GM21723 (cell line): ENCODE results near the gene QSOX2.

Experiments used
- ATAC-seq: cut with Tn5 transposase; IDR thresholded peaks from one replicate; pipeline ENCODE4 v1.9.1; 2021; ENCODE audit warnings: mild to moderate bottlenecking, moderate library complexity; ENCODE audit not compliant: unreplicated experiment

The QSOX2 gene

GRCh38 chr9:136192289-136193126 lies 53.1 kb downstream of the QSOX2 start:
- ATAC-seq, result no peak

- ATAC-seq, result no peak
Measured at GRCh38 chr9:136191960-136192286, 53.7 kb downstream of the QSOX2 start.

- ATAC-seq, result no peak
Measured at GRCh38 chr9:136191099-136191959, 54.3 kb downstream of the QSOX2 start.

DNA sequence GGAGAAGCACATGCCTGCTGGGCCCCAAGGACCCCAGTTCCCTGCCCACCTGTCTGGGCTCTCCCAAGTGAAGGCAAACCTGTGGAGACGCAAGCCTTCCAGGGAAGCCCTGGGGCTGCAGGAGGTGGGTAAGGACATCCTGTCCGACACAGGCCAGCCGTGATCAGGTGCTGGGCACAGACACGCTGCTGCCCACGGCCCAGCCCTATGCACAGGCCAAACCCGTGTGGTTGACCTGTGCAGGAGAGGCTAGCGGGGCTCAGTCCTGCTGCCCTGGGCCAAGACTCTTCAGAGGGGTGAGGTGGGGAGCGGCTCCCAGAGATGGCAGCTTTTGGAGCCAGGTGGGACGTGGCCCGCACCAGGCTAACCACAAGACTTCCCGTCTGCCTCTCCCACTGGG lies 55.0 kb downstream of the QSOX2 start:
- no peak for ATAC-seq

GRCh38 chr9:136190237-136190601 lies 55.4 kb downstream of the QSOX2 start:
- ATAC-seq, result no peak

GRCh38 chr9:136189394-136190236 lies 56.0 kb downstream of the QSOX2 start:
- ATAC-seq, result no peak

- ATAC-seq, result no peak
Measured at GRCh38 chr9:136187683-136188586, 57.7 kb downstream of the QSOX2 start.

GRCh38 chr9:136187197-136187596 lies 58.4 kb downstream of the QSOX2 start:
- ATAC-seq, result no peak

DNA sequence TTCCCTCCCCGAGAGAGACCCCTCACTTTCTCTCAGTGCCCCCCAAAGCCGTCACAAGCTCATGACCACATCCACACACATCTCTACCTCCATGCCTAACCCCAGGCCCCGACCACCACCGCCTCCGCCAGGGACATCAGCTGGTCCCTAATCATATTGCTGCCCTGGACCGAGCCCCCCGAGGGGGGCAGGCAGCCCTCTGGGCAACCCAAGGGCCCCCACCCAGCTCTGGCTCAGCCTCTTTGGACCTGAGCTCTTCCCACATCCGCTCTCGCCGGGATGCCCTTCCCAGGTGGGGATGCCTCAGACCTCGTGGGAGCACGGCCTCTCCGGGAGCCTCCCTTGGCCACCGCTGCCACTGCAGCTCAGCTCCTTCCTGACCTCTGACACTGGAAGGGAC lies 59.2 kb downstream of the QSOX2 start:
- no peak for ATAC-seq

GRCh38 chr9:136185596-136186366 lies 59.8 kb downstream of the QSOX2 start:
- ATAC-seq, result no peak

GRCh38 chr9:136185066-136185465 lies 60.5 kb downstream of the QSOX2 start:
- ATAC-seq, result no peak

- no peak for ATAC-seq
Measured at GRCh38 chr9:136182850-136183422, 62.7 kb downstream of the QSOX2 start.

- no peak for ATAC-seq
Measured at GRCh38 chr9:136182420-136182787, 63.2 kb downstream of the QSOX2 start.

DNA sequence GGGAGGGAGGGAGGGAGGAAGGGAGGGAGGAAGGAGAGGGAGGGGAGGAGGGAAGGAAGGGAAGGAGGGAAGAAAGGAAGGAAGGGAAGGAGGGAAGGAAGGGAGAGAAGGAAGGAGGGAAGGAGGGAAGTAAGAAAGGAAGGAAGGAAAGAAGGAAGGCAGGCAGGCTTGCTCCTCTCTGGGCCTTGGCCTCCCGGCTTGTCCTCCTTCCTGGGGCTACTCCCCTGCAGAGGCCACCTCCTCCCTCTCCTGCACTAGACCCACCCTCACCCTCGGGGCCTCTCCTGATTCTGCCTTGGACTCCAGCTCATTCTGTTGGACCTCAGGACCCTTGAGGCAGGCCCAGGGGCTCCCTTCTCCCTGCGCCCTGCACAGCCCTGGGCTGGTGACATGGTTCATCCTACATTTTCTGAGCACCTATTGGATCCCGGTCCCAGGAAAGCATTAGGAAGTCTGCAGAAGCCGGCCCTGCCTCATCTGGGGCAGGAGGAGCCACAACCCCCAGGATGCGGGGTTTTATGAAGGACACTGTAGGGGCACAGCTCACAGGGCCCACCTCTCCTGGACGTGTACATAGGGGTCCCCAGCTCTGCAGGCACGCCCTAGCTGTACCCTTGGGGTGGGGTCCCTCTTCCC lies 63.7 kb downstream of the QSOX2 start:
- ATAC-seq, result no peak

- no peak for ATAC-seq
Measured at GRCh38 chr9:136180586-136180985, 65.0 kb downstream of the QSOX2 start.

GRCh38 chr9:136179761-136180160 lies 65.9 kb downstream of the QSOX2 start:
- no peak for ATAC-seq

DNA sequence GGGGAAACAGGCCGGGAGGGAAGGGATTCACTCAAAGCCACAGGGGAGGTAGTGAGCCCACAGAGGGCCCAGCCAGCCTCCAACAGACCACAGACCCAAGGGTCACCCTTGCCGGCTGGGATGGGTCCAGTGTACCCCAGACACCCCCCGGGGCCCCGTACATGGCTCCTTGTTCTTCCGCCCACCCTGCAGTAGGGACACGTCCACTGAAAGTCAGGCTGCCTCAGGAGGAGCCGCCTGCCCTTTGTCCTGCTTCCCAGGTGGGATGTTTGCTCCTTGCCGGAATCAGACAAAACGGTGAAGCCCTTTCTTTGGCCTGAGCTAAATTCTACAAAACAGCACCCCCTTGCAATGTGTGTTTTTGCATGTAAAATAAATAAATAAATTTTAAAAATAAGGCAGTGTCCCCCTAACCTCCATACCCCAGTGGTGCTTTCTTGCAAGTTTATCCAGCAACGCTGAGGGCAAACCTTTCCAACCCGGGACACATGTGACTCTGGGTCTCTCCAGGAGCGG lies 66.5 kb downstream of the QSOX2 start:
- ATAC-seq, result no peak

- no peak for ATAC-seq
Measured at GRCh38 chr9:136178773-136179075, 66.9 kb downstream of the QSOX2 start.
